OCI-LY3 (cell line): ENCODE results near the gene MYLK.

Source experiments
- H2AFZ ChIP-seq: fragments of 200-600, 300-600 bp; shearing (Covaris generic); 2 replicates; pipeline ENCODE4 v1.6.0; 2014; ENCODE audit warnings: antibody characterized with exemption, low read depth, low read length
- H3K27ac ChIP-seq: fragments of 200-600, 300-600 bp; sonication (generic); 2 replicates; pipeline ENCODE4 v1.5.1; 2014; ENCODE audit warnings: mild to moderate bottlenecking, low read length, moderate library complexity, mixed read lengths
- H3K27me3 ChIP-seq: fragments of 200-600, 300-600 bp; sonication (generic); 2 replicates; pipeline ENCODE4 v1.6.1; 2014; ENCODE audit warnings: low read depth, low read length, mixed read lengths
- H3K36me3 ChIP-seq: fragments of 200-600, 300-600 bp; sonication (generic); replicated peaks from 2 replicates; pipeline ENCODE3; 2014; ENCODE audit warnings: low read depth, low read length, mixed read lengths
- H3K4me1 ChIP-seq: fragments of 300-600, 200-600 bp; sonication (generic); 2 replicates; pipeline ENCODE4 v1.6.1; 2014; ENCODE audit warnings: low read length, mixed read lengths
- H3K4me2 ChIP-seq: fragments of 200-600, 300-600 bp; sonication (generic); 2 replicates; pipeline ENCODE4 v1.6.1; 2014; ENCODE audit warnings: low read length, mixed read lengths
- H3K4me3 ChIP-seq: fragments of 300-600, 200-600 bp; sonication (generic); 2 replicates; pipeline ENCODE4 v1.5.1; 2014; ENCODE audit warnings: antibody characterized with exemption, mild to moderate bottlenecking, low read length, moderate library complexity
- H3K79me2 ChIP-seq: fragments of 300-600, 200-600 bp; shearing (Covaris generic); 2 replicates; pipeline ENCODE4 v1.6.1; 2014; ENCODE audit warnings: mild to moderate bottlenecking, low read length, mixed read lengths
- H3K9ac ChIP-seq: fragments of 300-600, 200-600 bp; shearing (Covaris generic); 2 replicates; pipeline ENCODE4 v1.6.0; 2014; ENCODE audit warnings: mild to moderate bottlenecking, low read length, moderate library complexity
- H3K9me3 ChIP-seq: fragments of 200-600, 300-600 bp; shearing (Covaris generic); 2 replicates; pipeline ENCODE4 v1.6.1; 2014; ENCODE audit warnings: low read length, mixed read lengths; ENCODE audit not compliant: insufficient read depth
- H4K20me1 ChIP-seq: fragments of 200-600, 300-600 bp; sonication (generic); 2 replicates; pipeline ENCODE4 v1.6.1; 2016; ENCODE audit warnings: low read length, mixed read lengths; ENCODE audit not compliant: insufficient read depth
- EZH2phosphoT487 ChIP-seq: fragments of 200-600 bp; shearing (Covaris generic); IDR thresholded peaks from 2 replicates; pipeline ENCODE4 v1.6.1; 2018; ENCODE audit warnings: antibody characterized with exemption, mixed run types, low read depth
- TF ChIP-seq, protein P1 (sequence below): fragments of 200-600, 300-600 bp; sonication (generic); IDR thresholded peaks from 2 replicates; pipeline ENCODE4 v1.5.1; 2014; ENCODE audit warnings: antibody characterized with exemption, low read length, low read depth

Gene MYLK

DNA sequence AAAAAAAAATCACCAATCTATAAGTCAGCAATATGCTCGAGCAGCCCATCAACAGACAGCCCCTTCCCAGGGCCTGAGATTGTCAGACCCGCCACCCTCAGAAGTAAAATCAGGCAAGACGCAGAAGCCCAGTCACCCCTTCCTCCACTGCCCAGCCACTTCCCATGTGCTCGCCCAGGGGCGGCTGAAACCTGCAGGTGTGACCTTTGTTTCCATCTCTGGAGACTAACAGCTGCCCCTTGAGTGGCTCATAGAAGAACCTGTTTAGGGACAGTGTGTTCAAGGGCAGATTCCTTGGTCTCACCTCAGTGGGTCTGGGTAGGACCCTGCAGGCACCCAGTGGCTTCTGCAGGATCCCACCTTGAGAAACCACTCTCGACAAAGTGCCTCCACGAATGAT is 105.6 kb downstream of the MYLK start:
- no peaks in the 10 kb centered on the region for H3K9me3 ChIP-seq
- TF ChIP-seq, protein P1, sequence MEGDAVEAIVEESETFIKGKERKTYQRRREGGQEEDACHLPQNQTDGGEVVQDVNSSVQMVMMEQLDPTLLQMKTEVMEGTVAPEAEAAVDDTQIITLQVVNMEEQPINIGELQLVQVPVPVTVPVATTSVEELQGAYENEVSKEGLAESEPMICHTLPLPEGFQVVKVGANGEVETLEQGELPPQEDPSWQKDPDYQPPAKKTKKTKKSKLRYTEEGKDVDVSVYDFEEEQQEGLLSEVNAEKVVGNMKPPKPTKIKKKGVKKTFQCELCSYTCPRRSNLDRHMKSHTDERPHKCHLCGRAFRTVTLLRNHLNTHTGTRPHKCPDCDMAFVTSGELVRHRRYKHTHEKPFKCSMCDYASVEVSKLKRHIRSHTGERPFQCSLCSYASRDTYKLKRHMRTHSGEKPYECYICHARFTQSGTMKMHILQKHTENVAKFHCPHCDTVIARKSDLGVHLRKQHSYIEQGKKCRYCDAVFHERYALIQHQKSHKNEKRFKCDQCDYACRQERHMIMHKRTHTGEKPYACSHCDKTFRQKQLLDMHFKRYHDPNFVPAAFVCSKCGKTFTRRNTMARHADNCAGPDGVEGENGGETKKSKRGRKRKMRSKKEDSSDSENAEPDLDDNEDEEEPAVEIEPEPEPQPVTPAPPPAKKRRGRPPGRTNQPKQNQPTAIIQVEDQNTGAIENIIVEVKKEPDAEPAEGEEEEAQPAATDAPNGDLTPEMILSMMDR, result no peak
- no peak for TF ChIP-seq EZH2phosphoT487
- no peak overlapping the region for H3K27ac ChIP-seq
- H3K36me3 ChIP-seq, result no peaks in the 10 kb centered on the region
- H3K4me3 ChIP-seq, result no peak overlapping the region
- H3K79me2 ChIP-seq, result no peaks in the 10 kb centered on the region
- no peaks in the 10 kb centered on the region for H4K20me1 ChIP-seq
- no peak overlapping the region for H2AFZ ChIP-seq
- H3K27me3 ChIP-seq, result no peaks in the 10 kb centered on the region
- H3K4me2 ChIP-seq, result no peak overlapping the region
- H3K4me1 ChIP-seq, result no peaks in the 10 kb centered on the region
- no peak overlapping the region for H3K9ac ChIP-seq

DNA sequence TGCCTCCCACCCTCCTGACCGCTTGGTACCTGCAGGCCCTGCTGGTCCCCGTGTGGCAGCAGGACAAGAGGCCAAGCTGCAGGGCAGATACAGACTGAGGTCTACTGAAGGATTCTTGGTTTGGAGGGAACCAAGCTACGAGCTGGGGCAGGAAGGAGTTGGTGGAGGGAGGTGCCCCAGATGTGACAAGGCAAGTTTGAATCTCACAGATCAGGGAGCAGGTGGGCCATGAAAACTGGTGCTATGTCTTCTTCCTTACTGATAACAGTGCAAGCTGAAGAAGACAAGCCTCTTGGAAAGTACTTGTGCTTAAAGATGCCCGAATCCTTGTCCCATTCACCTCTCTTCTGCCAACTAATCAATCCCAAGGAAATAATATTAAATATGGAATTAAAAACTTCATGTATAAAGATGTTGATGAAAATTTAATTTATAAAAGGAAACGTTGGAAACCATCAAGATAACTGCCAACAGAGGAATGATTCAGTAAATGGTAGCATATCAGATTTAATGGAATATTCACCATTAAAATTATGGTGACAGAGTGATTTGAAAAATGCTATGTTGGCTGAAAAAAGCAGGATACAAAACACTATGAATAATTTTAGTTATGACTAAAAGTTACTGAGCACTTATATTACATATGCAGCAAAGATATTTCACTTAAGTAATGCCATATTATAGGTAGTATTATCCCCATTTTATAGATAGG is 107.9 kb downstream of the MYLK start:
- no peak overlapping the region for H3K9ac ChIP-seq
- TF ChIP-seq, protein P1, result no peak
- no peak for TF ChIP-seq EZH2phosphoT487
- no peak overlapping the region for H3K4me3 ChIP-seq
- no peaks in the 10 kb centered on the region for H3K27me3 ChIP-seq
- no peaks in the 10 kb centered on the region for H3K79me2 ChIP-seq
- no peaks in the 10 kb centered on the region for H4K20me1 ChIP-seq
- H3K9me3 ChIP-seq, result no peaks in the 10 kb centered on the region
- H3K4me1 ChIP-seq, result no peaks in the 10 kb centered on the region
- H3K4me2 ChIP-seq, result no peak overlapping the region
- no peak overlapping the region for H2AFZ ChIP-seq
- no peak overlapping the region for H3K27ac ChIP-seq
- H3K36me3 ChIP-seq, result no peaks in the 10 kb centered on the region

DNA sequence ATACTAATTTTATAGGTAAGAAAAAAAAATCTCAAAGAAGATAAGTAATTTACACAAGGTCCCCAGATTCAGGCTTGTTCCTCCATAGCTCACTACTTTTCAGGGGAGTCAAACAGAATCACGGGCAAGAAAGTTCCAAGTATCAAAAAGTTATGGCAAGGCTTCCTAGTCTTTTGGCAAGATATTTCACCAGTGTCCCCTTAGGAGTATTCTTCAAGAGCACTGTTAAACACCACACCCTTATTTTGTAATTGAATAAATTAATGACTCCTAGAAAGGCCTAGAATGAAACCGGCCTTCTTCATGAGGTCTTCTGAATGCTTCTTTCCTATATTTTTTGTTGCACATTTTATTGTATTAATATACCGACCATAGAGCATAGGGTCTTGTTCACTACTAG is 109.7 kb downstream of the MYLK start:
- no peak for TF ChIP-seq EZH2phosphoT487
- TF ChIP-seq, protein P1, result no peak
- H3K4me1 ChIP-seq, result no peaks in the 10 kb centered on the region
- H3K27ac ChIP-seq, result no peak overlapping the region
- no peak overlapping the region for H3K4me3 ChIP-seq
- no peaks in the 10 kb centered on the region for H3K79me2 ChIP-seq
- H3K36me3 ChIP-seq, result no peaks in the 10 kb centered on the region
- no peak overlapping the region for H3K9ac ChIP-seq
- H3K4me2 ChIP-seq, result no peak overlapping the region
- no peaks in the 10 kb centered on the region for H4K20me1 ChIP-seq
- no peaks in the 10 kb centered on the region for H3K9me3 ChIP-seq
- peaks cover 6% of the 10 kb centered on the region for H3K27me3 ChIP-seq
- H2AFZ ChIP-seq, result no peak overlapping the region

DNA sequence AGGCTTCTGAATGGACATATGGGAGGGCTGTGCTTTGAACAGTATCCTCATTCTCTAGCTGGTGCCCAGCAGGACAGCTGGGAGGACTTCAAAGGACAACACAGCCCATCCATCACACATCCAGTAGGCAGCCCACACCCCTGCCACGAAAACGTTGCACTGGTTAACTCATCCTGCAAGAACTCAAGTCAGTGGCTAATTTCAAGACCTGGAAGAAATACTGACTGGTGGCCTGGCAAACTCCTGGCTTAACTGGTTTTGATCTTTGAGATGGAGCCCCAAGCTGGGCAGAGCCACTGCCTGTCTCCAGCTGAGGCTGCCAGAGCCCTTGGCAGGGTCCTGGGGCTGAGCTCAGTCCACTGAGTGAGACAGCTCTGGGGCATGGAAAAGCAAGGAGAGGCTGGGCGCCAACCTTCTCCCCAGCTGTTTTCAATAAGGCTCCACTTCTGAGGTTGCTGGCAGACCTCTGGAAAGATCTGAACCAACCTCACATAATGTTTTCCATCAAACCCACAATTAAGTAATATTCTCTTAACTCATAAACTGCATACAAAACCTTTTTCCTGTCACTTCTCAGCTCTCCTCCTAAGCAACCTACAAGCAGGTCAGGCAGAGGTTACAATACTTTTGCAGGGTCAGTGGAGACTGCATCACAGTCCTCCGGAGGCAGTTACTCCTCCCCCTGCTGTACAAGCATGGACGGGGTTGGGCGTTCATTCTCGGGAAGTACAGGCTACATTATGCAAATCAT is 110.3 kb downstream of the MYLK start:
- H3K4me2 ChIP-seq, result no peak overlapping the region
- TF ChIP-seq EZH2phosphoT487, result no peak
- TF ChIP-seq, protein P1, result no peak
- H3K4me3 ChIP-seq, result no peak overlapping the region
- H3K27ac ChIP-seq, result no peak overlapping the region
- H4K20me1 ChIP-seq, result no peaks in the 10 kb centered on the region
- no peaks in the 10 kb centered on the region for H3K36me3 ChIP-seq
- no peaks in the 10 kb centered on the region for H3K9me3 ChIP-seq
- H3K27me3 ChIP-seq, result peaks cover 6% of the 10 kb centered on the region
- no peak overlapping the region for H3K9ac ChIP-seq
- no peaks in the 10 kb centered on the region for H3K79me2 ChIP-seq
- no peak overlapping the region for H2AFZ ChIP-seq
- H3K4me1 ChIP-seq, result no peaks in the 10 kb centered on the region
